ENCODE data around the gene CD320.

DNA sequence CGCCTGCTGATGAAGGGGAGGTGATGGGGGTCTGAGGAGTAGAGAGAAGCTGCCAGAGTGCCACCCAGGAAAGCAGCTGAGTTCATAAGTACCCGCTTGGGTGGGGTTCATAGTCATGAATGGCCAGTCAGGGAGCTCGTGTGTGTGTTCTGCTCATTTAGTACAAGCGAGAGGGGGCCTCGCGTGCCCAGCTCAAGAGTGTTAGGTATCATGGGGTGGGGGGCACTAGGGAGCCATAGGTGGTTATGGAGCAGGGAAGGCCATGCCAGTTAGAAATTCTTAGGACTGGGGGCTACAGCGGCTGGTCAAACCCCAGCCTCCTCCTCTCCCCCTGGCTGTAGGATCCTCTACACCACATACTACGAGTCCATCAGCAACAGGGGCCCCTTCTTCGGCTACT lies 46.8 kb downstream of the CD320 start:
- TF ChIP-seq, protein P1, sequence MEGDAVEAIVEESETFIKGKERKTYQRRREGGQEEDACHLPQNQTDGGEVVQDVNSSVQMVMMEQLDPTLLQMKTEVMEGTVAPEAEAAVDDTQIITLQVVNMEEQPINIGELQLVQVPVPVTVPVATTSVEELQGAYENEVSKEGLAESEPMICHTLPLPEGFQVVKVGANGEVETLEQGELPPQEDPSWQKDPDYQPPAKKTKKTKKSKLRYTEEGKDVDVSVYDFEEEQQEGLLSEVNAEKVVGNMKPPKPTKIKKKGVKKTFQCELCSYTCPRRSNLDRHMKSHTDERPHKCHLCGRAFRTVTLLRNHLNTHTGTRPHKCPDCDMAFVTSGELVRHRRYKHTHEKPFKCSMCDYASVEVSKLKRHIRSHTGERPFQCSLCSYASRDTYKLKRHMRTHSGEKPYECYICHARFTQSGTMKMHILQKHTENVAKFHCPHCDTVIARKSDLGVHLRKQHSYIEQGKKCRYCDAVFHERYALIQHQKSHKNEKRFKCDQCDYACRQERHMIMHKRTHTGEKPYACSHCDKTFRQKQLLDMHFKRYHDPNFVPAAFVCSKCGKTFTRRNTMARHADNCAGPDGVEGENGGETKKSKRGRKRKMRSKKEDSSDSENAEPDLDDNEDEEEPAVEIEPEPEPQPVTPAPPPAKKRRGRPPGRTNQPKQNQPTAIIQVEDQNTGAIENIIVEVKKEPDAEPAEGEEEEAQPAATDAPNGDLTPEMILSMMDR (IDR thresholded peaks at IDR 0.05): no peak
- no peak for TF ChIP-seq POLR2A (IDR thresholded peaks at IDR 0.05)
